Upper lobe of left lung (tissue), 4 donors: ENCODE data around the gene SPATA2.

Source experiments
- EP300 ChIP-seq, 4 donors: sonication (generic); formaldehyde crosslinking; IDR thresholded peaks; one replicate each; pipeline ENCODE4 v1.5.1; 2017; ENCODE audit warnings: antibody characterized with exemption in 4 of 4, control low read depth in 2 of 4
- POLR2A ChIP-seq, 4 donors: fragments of 450-650 bp; IDR thresholded peaks; one replicate each; pipeline ENCODE4 v1.5.1; 2016 to 2017; ENCODE audit warnings: antibody characterized with exemption in 4 of 4, mild to moderate bottlenecking in 2 of 4
- TF ChIP-seq, protein P1 (sequence below), 6 experiments: fragments of 450-650 bp in 4 of 6; fragments of 200-600 bp in 2 of 6; sonication (generic) in 2 of 6; IDR thresholded peaks; one replicate each; pipeline ENCODE4 v1.5.1; 2016 to 2019; ENCODE audit warnings: antibody characterized with exemption in 6 of 6

DNA sequence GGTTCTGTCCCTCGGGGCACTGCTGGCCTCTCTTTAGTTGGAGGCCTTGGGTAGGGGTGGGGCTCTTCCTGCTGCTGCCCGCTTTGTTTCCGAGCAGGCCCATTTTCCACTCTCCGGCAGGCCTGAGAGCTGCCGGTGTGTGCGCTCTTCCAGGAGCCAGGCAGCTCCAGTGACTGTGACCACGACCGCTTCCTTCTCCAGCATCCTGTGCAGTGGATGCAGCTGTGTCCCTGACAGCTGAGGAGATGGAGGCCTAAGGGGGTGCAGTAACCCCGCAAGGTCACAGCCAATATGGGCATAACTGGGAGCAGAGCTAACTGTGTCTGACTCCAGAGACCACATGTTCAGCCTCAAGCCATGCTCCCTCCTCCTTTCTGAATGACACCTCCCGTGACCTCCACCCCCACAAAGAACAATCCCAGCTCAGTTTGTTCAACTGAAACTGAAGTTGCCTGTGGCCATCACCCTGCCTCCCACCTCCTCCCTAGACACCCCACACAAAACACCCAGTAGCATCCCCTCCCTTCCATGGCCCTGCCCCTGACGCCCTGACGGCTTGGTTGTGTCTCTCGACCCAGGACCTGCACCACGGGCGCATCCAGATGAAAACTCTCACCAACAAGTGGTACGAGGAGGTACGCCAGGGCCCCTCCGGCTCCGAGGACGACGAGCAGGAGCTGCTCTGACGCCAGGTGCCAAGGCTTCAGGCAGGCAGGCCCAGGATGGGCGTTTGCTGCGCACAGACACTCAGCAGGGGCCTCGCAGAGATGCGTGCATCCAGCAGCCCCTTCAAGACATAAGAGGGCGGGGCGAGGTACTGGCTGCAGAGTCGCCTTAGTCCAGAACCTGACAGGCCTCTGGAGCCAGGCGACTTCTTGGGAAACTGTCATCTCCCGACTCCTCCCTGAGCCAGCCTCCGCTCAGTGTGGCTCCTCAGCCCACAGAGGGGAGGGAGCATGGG, 27.8 kb downstream of the SPATA2 start:
- TF ChIP-seq, protein P1, sequence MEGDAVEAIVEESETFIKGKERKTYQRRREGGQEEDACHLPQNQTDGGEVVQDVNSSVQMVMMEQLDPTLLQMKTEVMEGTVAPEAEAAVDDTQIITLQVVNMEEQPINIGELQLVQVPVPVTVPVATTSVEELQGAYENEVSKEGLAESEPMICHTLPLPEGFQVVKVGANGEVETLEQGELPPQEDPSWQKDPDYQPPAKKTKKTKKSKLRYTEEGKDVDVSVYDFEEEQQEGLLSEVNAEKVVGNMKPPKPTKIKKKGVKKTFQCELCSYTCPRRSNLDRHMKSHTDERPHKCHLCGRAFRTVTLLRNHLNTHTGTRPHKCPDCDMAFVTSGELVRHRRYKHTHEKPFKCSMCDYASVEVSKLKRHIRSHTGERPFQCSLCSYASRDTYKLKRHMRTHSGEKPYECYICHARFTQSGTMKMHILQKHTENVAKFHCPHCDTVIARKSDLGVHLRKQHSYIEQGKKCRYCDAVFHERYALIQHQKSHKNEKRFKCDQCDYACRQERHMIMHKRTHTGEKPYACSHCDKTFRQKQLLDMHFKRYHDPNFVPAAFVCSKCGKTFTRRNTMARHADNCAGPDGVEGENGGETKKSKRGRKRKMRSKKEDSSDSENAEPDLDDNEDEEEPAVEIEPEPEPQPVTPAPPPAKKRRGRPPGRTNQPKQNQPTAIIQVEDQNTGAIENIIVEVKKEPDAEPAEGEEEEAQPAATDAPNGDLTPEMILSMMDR (IDR thresholded peaks at IDR 0.05), result no peak
- TF ChIP-seq POLR2A (IDR thresholded peaks at IDR 0.05), result no peak
- no peak for TF ChIP-seq EP300 (IDR thresholded peaks at IDR 0.05)
